Hepatocyte (in vitro differentiated cells): Measurements from ENCODE around the gene GPC4. TPM values are rescaled to one million over a fixed set of nuclear protein-coding genes. Genes with fewer than 3 reads are reported as not detected.
A peak's percentile ranks its signal among the peaks of the same experiment; 100 is the strongest.

ENCODE experiments used
- DNase-seq: peaks from one replicate; pipeline ENCODE4 v3.0.0-alpha.2; 2016; ENCODE audit warnings: low spot score
- H2AFZ ChIP-seq: fragments of 200-600 bp; sonication (generic); 2 replicates; pipeline ENCODE4 v1.6.0; 2016; ENCODE audit warnings: antibody characterized with exemption, mild to moderate bottlenecking
- H3K27ac ChIP-seq: fragments of 200-600 bp; sonication (generic); 2 replicates; pipeline ENCODE4 v1.5.1; 2016; ENCODE audit warnings: mild to moderate bottlenecking
- H3K27me3 ChIP-seq: fragments of 200-600 bp; sonication (generic); 2 replicates; pipeline ENCODE4 v1.6.1; 2016
- H3K36me3 ChIP-seq: fragments of 200-600 bp; sonication (generic); replicated peaks from 2 replicates; pipeline ENCODE4 v1.5.1; 2016; ENCODE audit warnings: low read depth; ENCODE audit not compliant: insufficient read depth
- H3K4me1 ChIP-seq: fragments of 200-600 bp; sonication (generic); 2 replicates; pipeline ENCODE4 v1.5.1; 2016; ENCODE audit warnings: mild to moderate bottlenecking, moderate library complexity; ENCODE audit not compliant: insufficient read depth
- H3K4me2 ChIP-seq: fragments of 200-600 bp; sonication (generic); 2 replicates; pipeline ENCODE4 v1.6.0; 2016
- H3K4me3 ChIP-seq: fragments of 200-600 bp; sonication (generic); 2 replicates; pipeline ENCODE4 v1.5.1; 2016; ENCODE audit warnings: mild to moderate bottlenecking
- H3K79me2 ChIP-seq: fragments of 200-600 bp; sonication (generic); 2 replicates; pipeline ENCODE4 v1.6.0; 2017; ENCODE audit warnings: mild to moderate bottlenecking
- H3K9me2 ChIP-seq: fragments of 200-600 bp; sonication (generic); replicated peaks from 2 replicates; pipeline ENCODE4 v1.6.0; 2017; ENCODE audit warnings: mild to moderate bottlenecking; ENCODE audit not compliant: insufficient read depth
- H3K9me3 ChIP-seq: fragments of 200-600 bp; sonication (generic); 2 replicates; pipeline ENCODE4 v1.5.1; 2016; ENCODE audit warnings: low read depth, mild to moderate bottlenecking
- H4K20me1 ChIP-seq: fragments of 200-600 bp; sonication (generic); 2 replicates; pipeline ENCODE4 v1.6.0; 2016; ENCODE audit warnings: mild to moderate bottlenecking; ENCODE audit not compliant: insufficient read depth, poor library complexity, severe bottlenecking
- CTCF ChIP-seq: fragments of 200-600 bp; sonication (generic); IDR thresholded peaks from 2 replicates; pipeline ENCODE4 v1.5.1; 2016; ENCODE audit warnings: antibody characterized with exemption, mild to moderate bottlenecking; ENCODE audit not compliant: poor library complexity
- EZH2 ChIP-seq: fragments of 200-600 bp; sonication (generic); IDR thresholded peaks from 2 replicates; pipeline ENCODE4 v1.6.1; 2016; ENCODE audit warnings: antibody characterized with exemption, mild to moderate bottlenecking, borderline replicate concordance
- EZH2phosphoT487 ChIP-seq: fragments of 200-600 bp; sonication (generic); IDR thresholded peaks from one replicate; pipeline ENCODE4 v1.6.1; 2018; ENCODE audit warnings: antibody characterized with exemption, mild to moderate bottlenecking, low read depth, moderate library complexity; ENCODE audit not compliant: unreplicated experiment, severe bottlenecking
- WGBS: methylation state at CpG from one replicate; pipeline ENCODE4 v1.1.6; 2016; ENCODE audit warnings: low lambda C conversion rate; ENCODE audit errors: missing lambda C conversion rate; 5-methylcytosine and 5-hydroxymethylcytosine counted together
- polyA plus RNA-seq: library from polyadenylated mRNA; unstranded; fragments of >200 nt; fragmentation: Nextera tagmentation; extraction: Ambion mirVana; gene quantifications from 2 replicates; pipeline ENCODE4 v1.2.1, GENCODE V29; 2016
- total RNA-seq: library from RNA; depleted of rRNA; stranded (reverse); fragments of >200 nt; gene quantifications from 2 replicates; pipeline ENCODE4 v1.2.3, GENCODE V29; 2014

GPC4 gene
- total and polyA plus RNA-seq, 2 experiments from 2014 or later, result 11.8 to 16.0 TPM

- WGBS, result 76% methylated on average over 3 of the region's 3 CpGs
- no peak for DNase-seq
- Histone ChIP-seq H3K9me3 (no peaks in the 10 kb centered on the region), H3K4me3 (no peak overlapping the region), H4K20me1 (no peaks in the 10 kb centered on the region), H3K4me2 (peak overlapping the region; percentile 4), H3K9me2 (no peaks in the 10 kb centered on the region), H3K36me3 (no peaks in the 10 kb centered on the region), H2AFZ (no peak overlapping the region), H3K4me1 (peaks cover 5% of the 10 kb centered on the region), H3K79me2 (peaks cover 6% of the 10 kb centered on the region), H3K27me3 (no peaks in the 10 kb centered on the region), H3K27ac (peak overlapping the region; percentile 51)
- TF ChIP-seq CTCF (no peak), EZH2phosphoT487 (no peak), EZH2 (no peak)
Measured at GRCh38 chrX:133391111-133391510, 24.2 kb downstream of the GPC4 start.

GRCh38 chrX:133390676-133391075, 24.6 kb downstream of the GPC4 start:
- no peaks in the 10 kb centered on the region for H3K9me3 ChIP-seq
- no peak overlapping the region for H2AFZ ChIP-seq
- peak overlapping the region; percentile 4 for H3K4me2 ChIP-seq
- 39% methylated on average over 5 of the region's 5 CpGs for WGBS
- DNase-seq, result no peak
- no peak for TF ChIP-seq CTCF
- TF ChIP-seq EZH2, result no peak
- TF ChIP-seq EZH2phosphoT487, result no peak
- no peaks in the 10 kb centered on the region for H3K27me3 ChIP-seq
- no peaks in the 10 kb centered on the region for H4K20me1 ChIP-seq
- no peaks in the 10 kb centered on the region for H3K9me2 ChIP-seq
- H3K4me1 ChIP-seq, result peaks cover 5% of the 10 kb centered on the region
- no peaks in the 10 kb centered on the region for H3K36me3 ChIP-seq
- peaks cover 6% of the 10 kb centered on the region for H3K79me2 ChIP-seq
- no peak overlapping the region for H3K4me3 ChIP-seq
- no peak overlapping the region for H3K27ac ChIP-seq

GRCh38 chrX:133389975-133390374, 25.3 kb downstream of the GPC4 start:
- WGBS, result 85% methylated on average over 6 of the region's 6 CpGs

More at GRCh38 chrX:133389975-133390374, 25.3 kb downstream of the GPC4 start:
- H3K4me3 ChIP-seq, result no peak overlapping the region
- H3K9me2 ChIP-seq, result no peaks in the 10 kb centered on the region
- no peaks in the 10 kb centered on the region for H4K20me1 ChIP-seq
- H3K27me3 ChIP-seq, result no peaks in the 10 kb centered on the region
- H3K4me2 ChIP-seq, result no peak overlapping the region
- H2AFZ ChIP-seq, result no peak overlapping the region
- H3K9me3 ChIP-seq, result no peaks in the 10 kb centered on the region
- TF ChIP-seq EZH2phosphoT487, result no peak
- TF ChIP-seq EZH2, result no peak
- TF ChIP-seq CTCF, result no peak
- H3K4me1 ChIP-seq, result peaks cover 6% of the 10 kb centered on the region
- H3K36me3 ChIP-seq, result no peaks in the 10 kb centered on the region
- no peak for DNase-seq
- H3K27ac ChIP-seq, result no peak overlapping the region
- H3K79me2 ChIP-seq, result peaks cover 6% of the 10 kb centered on the region
